GM12864 (cell line): ENCODE results near the gene CIITA.
A peak's percentile ranks its signal among the peaks of the same experiment; 100 is the strongest.

Experiments used
- DNase-seq: peaks from one replicate; pipeline ENCODE4 v3.0.0-alpha.2; 2011; ENCODE audit warnings: low read depth
- H3K4me3 ChIP-seq: 2 replicates; pipeline ENCODE4 v1.5.1; 2011; ENCODE audit warnings: mild to moderate bottlenecking, low read depth, low read length, control low read depth
- CTCF ChIP-seq: IDR thresholded peaks from 2 replicates; pipeline ENCODE4 v1.5.1; 2011; ENCODE audit warnings: low read depth, mild to moderate bottlenecking, moderate library complexity, low read length, control low read depth, inconsistent platforms; ENCODE audit errors: missing control alignments

The CIITA gene

GRCh38 chr16:10981697-10982216 lies 104.8 kb downstream of the CIITA start:
- H3K4me3 ChIP-seq, result no peak overlapping the region
- DNase-seq, result no peak
- TF ChIP-seq CTCF, result peak; percentile 78

GRCh38 chr16:10982465-10983150 lies 105.6 kb downstream of the CIITA start:
- TF ChIP-seq CTCF, result no peak
- DNase-seq, result no peak
- peak overlapping the region; percentile 2; the same call in 1 of the 2 replicates for H3K4me3 ChIP-seq

GRCh38 chr16:10983159-10983558 lies 106.2 kb downstream of the CIITA start:
- DNase-seq, result no peak
- peak; percentile 46 for TF ChIP-seq CTCF
- no peak overlapping the region for H3K4me3 ChIP-seq

- DNase-seq, result no peak
- H3K4me3 ChIP-seq, result no peak overlapping the region
Measured at GRCh38 chr16:10984509-10984908, 107.5 kb downstream of the CIITA start.

More at GRCh38 chr16:10984509-10984908, 107.5 kb downstream of the CIITA start:
- no peak for TF ChIP-seq CTCF
